Kidney (tissue), 14 donors: ENCODE measurements around the gene CEBPA. TPM values are rescaled to one million over a fixed set of nuclear protein-coding genes. Genes with fewer than 3 reads are reported as not detected.
"Not testable (repeated sequence)": the region's sequence is repeated elsewhere in the genome, so short reads cannot be mapped to it uniquely, and the experiment has no call there.

Experiments
- DNase-seq, 5 donors: peaks; one replicate each; pipeline ENCODE4 v3.0.0-alpha.2; 2013 to 2020
- FAIRE-seq: peaks from 2 replicates; lab custom pipeline; 2012; peaks lifted over from hg19 to GRCh38; lab: Jason Lieb, UNC
- H3K27ac ChIP-seq, 2 donors: one replicate each; pipeline ENCODE4 v1.7.0; 2013; ENCODE audit warnings: low read depth in 2 of 2, low read length in 2 of 2, inconsistent platforms in 1 of 2
- H3K27me3 ChIP-seq: one replicate; pipeline ENCODE4 v1.7.1; 2013; ENCODE audit warnings: low read length, inconsistent platforms; ENCODE audit not compliant: control insufficient read depth, insufficient read depth
- H3K36me3 ChIP-seq, 3 donors: one replicate each; pipeline versions ENCODE4 v1.7.0 to v1.7.1; 2013; ENCODE audit warnings: low read length in 3 of 3, control low read depth in 1 of 3, inconsistent platforms in 1 of 3; ENCODE audit not compliant: insufficient read depth in 3 of 3, control insufficient read depth in 2 of 3
- H3K4me1 ChIP-seq, 3 donors: one replicate each; pipeline versions ENCODE4 v1.7.0 to v1.7.1; 2013; ENCODE audit warnings: low read length in 3 of 3, inconsistent platforms in 1 of 3, low read depth in 1 of 3; ENCODE audit not compliant: control insufficient read depth in 2 of 3, insufficient read depth in 2 of 3
- H3K4me3 ChIP-seq, 3 donors: one replicate each; pipeline versions ENCODE4 v1.7.0 to v1.8.1; 2013; ENCODE audit warnings: low read length in 3 of 3, control low read depth in 1 of 3, inconsistent platforms in 1 of 3
- H3K9ac ChIP-seq, 3 donors: one replicate each; pipeline versions ENCODE4 v1.7.0 to v1.7.1; 2013; ENCODE audit warnings: low read length in 3 of 3, control low read depth in 1 of 3, inconsistent platforms in 1 of 3
- H3K9me3 ChIP-seq, 3 donors: one replicate each; pipeline versions ENCODE4 v1.7.0 to v1.7.1; 2013; ENCODE audit warnings: low read length in 3 of 3, control low read depth in 1 of 3, inconsistent platforms in 1 of 3; ENCODE audit not compliant: control insufficient read depth in 2 of 3, insufficient read depth in 1 of 3
- intact Hi-C: fragments of 100-400 bp; cut with DNase I; formaldehyde crosslinking; loops from one replicate; pipeline ENCODE4 v1.11.1; 2022
- polyA plus RNA-seq: library from polyadenylated mRNA; stranded (reverse); fragments of 350-450 nt; fragmentation: Illumina TruSeq; extraction: RNeasy Lipid Tissue Mini Kit (QIAGEN cat#74804); gene quantifications from one replicate; pipeline ENCODE4 v1.2.3, GENCODE V29; 2014; ENCODE audit warnings: low read depth, low replicate concordance; ENCODE audit not compliant: insufficient read depth
- total RNA-seq: library from RNA; stranded (reverse); fragmentation: NEBNext Ultra II Directional; extraction: Animal tissue kit (Norgen Biotek cat#: 25700); gene quantifications from one replicate; pipeline ENCODE4 v1.2.1, GENCODE V29; 2021
- TF ChIP-seq, protein P1 (sequence below): IDR thresholded peaks from 3 replicates; pipeline ENCODE4 v1.5.1; 2012; ENCODE audit warnings: mild to moderate bottlenecking, moderate library complexity, borderline replicate concordance; ENCODE audit not compliant: insufficient read depth; ENCODE audit errors: extremely low read depth
- donor health status: control.
- donor health status: control.
- donor health status: control.
- donor health status: control.
- donor health status: control.
- donor health status: DM: yes; HTN: yes; CAD: no.
- donor health status: Normal renal cell carcinoma (clear cell type).

CEBPA gene
- total and polyA plus RNA-seq, 2 donors from 2014 or later = 6.6 to 7.1 TPM

DNA sequence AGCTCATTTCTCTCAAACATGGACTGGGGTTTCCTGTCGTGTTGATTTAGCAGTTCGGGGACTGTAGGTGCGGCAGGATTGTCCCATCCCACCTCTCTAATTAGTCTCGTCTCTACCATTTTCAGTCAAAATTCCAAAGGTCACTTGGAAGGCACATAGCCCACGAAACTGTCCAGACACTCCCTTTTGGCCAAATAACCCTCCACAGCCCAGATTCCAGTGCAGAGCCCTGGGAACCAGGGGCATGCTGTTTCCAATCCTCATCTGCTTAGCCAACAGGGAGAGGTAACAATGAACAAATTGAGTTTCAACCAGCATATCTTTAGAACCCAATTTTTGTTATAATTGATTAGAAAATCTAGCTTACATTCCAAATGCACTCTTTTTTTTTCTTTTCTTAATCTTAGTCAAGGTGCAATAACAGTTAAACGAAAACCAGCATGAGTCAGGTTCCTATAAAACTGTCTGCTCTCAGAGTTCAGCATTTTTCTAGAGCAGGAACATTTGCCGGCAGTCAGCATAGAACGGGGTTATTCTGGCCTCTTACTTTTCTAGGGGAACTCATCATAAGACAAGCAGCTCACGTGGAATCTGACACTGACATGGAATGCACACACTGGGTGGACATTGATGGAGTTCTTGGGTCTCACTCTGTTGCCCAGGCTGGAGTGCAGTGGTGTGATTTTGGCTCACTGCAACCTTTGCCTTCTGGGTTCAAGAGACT is 14.4 kb upstream of the CEBPA start:
- Histone ChIP-seq H3K36me3 (no peaks in the 10 kb centered on the region), H3K9me3 (peaks cover 0 to 3% (median 0%) of the 10 kb centered on the region in 3 donors), H3K27me3 (no peaks in the 10 kb centered on the region), H3K27ac (no peak overlapping the region), H3K4me1 (no peaks in the 10 kb centered on the region), H3K9ac (no peak overlapping the region), H3K4me3 (no peak overlapping the region)
- FAIRE-seq (no peak), DNase-seq (no peak)
- intact Hi-C loops = no loop called here
- TF ChIP-seq, protein P1, sequence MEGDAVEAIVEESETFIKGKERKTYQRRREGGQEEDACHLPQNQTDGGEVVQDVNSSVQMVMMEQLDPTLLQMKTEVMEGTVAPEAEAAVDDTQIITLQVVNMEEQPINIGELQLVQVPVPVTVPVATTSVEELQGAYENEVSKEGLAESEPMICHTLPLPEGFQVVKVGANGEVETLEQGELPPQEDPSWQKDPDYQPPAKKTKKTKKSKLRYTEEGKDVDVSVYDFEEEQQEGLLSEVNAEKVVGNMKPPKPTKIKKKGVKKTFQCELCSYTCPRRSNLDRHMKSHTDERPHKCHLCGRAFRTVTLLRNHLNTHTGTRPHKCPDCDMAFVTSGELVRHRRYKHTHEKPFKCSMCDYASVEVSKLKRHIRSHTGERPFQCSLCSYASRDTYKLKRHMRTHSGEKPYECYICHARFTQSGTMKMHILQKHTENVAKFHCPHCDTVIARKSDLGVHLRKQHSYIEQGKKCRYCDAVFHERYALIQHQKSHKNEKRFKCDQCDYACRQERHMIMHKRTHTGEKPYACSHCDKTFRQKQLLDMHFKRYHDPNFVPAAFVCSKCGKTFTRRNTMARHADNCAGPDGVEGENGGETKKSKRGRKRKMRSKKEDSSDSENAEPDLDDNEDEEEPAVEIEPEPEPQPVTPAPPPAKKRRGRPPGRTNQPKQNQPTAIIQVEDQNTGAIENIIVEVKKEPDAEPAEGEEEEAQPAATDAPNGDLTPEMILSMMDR = no peak

DNA sequence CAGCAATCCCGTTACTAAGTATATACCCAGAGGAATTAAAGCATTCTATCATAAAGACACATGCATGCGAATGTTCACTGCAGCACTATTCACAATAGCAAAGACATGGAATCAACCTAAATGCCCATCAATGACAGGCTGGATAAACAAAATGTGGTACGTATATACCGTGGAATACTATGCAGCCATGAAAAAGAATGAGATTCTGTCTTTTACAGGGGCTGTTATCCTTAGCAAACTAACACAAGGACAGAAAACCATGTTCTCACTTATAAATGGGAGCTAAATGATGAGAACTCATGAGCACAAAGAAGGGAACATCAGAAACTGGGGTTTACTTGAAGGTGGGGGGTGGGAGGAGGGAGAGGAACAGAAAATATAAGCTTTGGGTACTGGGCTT is 10.5 kb upstream of the CEBPA start:
- intact Hi-C loops, H3K4me3 ChIP-seq, H3K4me1 ChIP-seq, H3K36me3 ChIP-seq, H3K9ac ChIP-seq, H3K27ac ChIP-seq, H3K9me3 ChIP-seq, DNase-seq, H3K27me3 ChIP-seq, FAIRE-seq: not testable (repeated sequence)

DNA sequence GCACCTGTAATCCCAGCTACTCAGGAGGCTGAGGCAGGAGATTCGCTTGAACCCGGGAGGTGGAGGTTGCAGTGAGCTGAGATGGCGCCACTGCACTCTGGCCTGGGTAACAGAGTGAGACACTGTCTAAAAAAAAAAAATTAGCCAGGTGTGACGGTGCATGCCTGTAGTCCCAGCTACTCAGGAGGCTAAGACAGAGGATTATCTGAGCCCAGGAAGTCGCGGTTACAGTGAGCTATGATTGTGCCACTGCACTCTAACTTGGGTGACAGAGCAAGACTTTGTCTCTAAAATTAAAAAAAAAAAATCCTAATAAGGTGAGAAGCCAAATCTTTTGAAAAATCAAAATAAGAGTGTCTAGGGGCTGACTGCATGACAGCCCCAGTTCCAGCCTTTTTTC is 9.7 kb upstream of the CEBPA start:
- intact Hi-C loops = no loop called here
- no peak overlapping the region for H3K27ac ChIP-seq
- TF ChIP-seq, protein P1 = no peak

DNA sequence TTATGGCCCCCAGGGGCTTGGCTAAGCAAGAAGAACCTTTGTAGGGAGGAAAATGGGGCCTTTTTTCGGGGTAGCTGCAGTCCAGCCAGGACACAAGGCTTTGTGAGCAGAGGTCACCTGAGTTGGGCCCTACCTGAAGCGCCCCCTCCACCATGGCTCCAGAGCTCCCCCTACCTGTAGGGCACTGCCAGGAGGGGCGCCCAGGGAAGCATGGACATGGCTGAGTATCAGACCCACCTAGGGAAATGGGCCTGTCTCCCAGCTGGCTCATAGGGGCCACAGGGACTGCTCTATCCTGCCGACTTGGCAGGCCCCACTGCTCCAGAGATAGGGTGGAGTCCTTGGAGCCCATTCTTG is 9.0 kb upstream of the CEBPA start:
- H3K27ac ChIP-seq = no peak overlapping the region
- no peak overlapping the region for H3K9ac ChIP-seq
- DNase-seq = no peak
- H3K27me3 ChIP-seq = no peaks in the 10 kb centered on the region
- H3K4me1 ChIP-seq = no peaks in the 10 kb centered on the region
- no peak for FAIRE-seq
- no peak overlapping the region for H3K4me3 ChIP-seq
- no peaks in the 10 kb centered on the region for H3K36me3 ChIP-seq
- TF ChIP-seq, protein P1 = no peak
- H3K9me3 ChIP-seq = peaks cover 0 to 3% (median 0%) of the 10 kb centered on the region in 3 donors
- intact Hi-C loops = no loop called here

More for the DNA sequence above, 9.7 kb upstream of the CEBPA start:
- no peaks in the 10 kb centered on the region for H3K4me1 ChIP-seq
- no peak for FAIRE-seq
- DNase-seq = no peak
- no peak overlapping the region for H3K9ac ChIP-seq
- no peaks in the 10 kb centered on the region for H3K27me3 ChIP-seq
- no peaks in the 10 kb centered on the region for H3K36me3 ChIP-seq
- H3K9me3 ChIP-seq = peaks cover 0 to 3% (median 0%) of the 10 kb centered on the region in 3 donors
- H3K4me3 ChIP-seq = no peak overlapping the region
